Glutamatergic neuron (in vitro differentiated cells): ENCODE measurements around the gene CACNA1D. TPM values are rescaled to one million over a fixed set of nuclear protein-coding genes. Genes with fewer than 3 reads are reported as not detected.

Source experiments
- DNase-seq: peaks from one replicate; pipeline ENCODE4 v3.0.0; 2022
- H3K27ac Mint-ChIP-seq: one replicate; pipeline ENCODE4 v1.8.0; 2020; ENCODE audit warnings: mild to moderate bottlenecking, mixed read lengths, inconsistent platforms; ENCODE audit not compliant: unreplicated experiment
- H3K27me3 Mint-ChIP-seq: one replicate; pipeline ENCODE4 v1.8.0; 2020; ENCODE audit warnings: mild to moderate bottlenecking, moderate library complexity, mixed read lengths, inconsistent platforms; ENCODE audit not compliant: unreplicated experiment
- H3K36me3 Mint-ChIP-seq: one replicate; pipeline ENCODE4 v1.8.0; 2020; ENCODE audit warnings: mild to moderate bottlenecking, mixed read lengths, inconsistent platforms; ENCODE audit not compliant: unreplicated experiment
- H3K4me1 Mint-ChIP-seq: one replicate; pipeline ENCODE4 v1.8.0; 2020; ENCODE audit warnings: mild to moderate bottlenecking, low read depth, mixed read lengths, inconsistent platforms; ENCODE audit not compliant: unreplicated experiment
- H3K4me3 Mint-ChIP-seq: one replicate; pipeline ENCODE4 v1.8.0; 2020; ENCODE audit warnings: mild to moderate bottlenecking, mixed read lengths, inconsistent platforms; ENCODE audit not compliant: unreplicated experiment
- H3K9me3 Mint-ChIP-seq: one replicate; pipeline ENCODE4 v1.8.0; 2020; ENCODE audit warnings: mild to moderate bottlenecking, moderate library complexity, mixed read lengths, inconsistent platforms; ENCODE audit not compliant: unreplicated experiment
- CTCF ChIP-seq: fragments of 200-600 bp; sonication (generic); IDR thresholded peaks from one replicate; pipeline ENCODE4 v1.5.0; 2021; ENCODE audit not compliant: partially characterized antibody, unreplicated experiment
- total RNA-seq: library from RNA; stranded (reverse); fragmentation: NEBNext Ultra II Directional; extraction: Animal tissue kit (Norgen Biotek cat#: 25700); gene quantifications from one replicate; pipeline ENCODE4 v1.2.1, GENCODE V29; 2021; ENCODE audit not compliant: unreplicated experiment

The CACNA1D gene
- total RNA-seq, 1 donor from 2014 or later, result 5.0 TPM

GRCh38 chr3:53862241-53862640, 367.8 kb downstream of the CACNA1D start:
- no peak for DNase-seq
- TF ChIP-seq CTCF, result no peak
- no peaks in the 10 kb centered on the region for H3K9me3 Mint-ChIP-seq
- no peak overlapping the region for H3K4me3 Mint-ChIP-seq
- no peaks in the 10 kb centered on the region for H3K4me1 Mint-ChIP-seq
- H3K27ac Mint-ChIP-seq, result no peak overlapping the region
- H3K36me3 Mint-ChIP-seq, result no peaks in the 10 kb centered on the region
- H3K27me3 Mint-ChIP-seq, result no peaks in the 10 kb centered on the region

- Mint-ChIP-seq H3K36me3 (no peaks in the 10 kb centered on the region), H3K27me3 (no peaks in the 10 kb centered on the region), H3K27ac (no peak overlapping the region), H3K4me3 (no peak overlapping the region), H3K4me1 (no peaks in the 10 kb centered on the region), H3K9me3 (no peaks in the 10 kb centered on the region)
- no peak for TF ChIP-seq CTCF
- DNase-seq, result no peak
Observed at GRCh38 chr3:53863145-53863544, 368.7 kb downstream of the CACNA1D start.

Other genes with a start within 250 kb of the CACNA1D start
- 265 TPM for gene TKT, start 238.6 kb upstream of the CACNA1D start, total RNA-seq
- gene DCP1A, start 147.1 kb upstream of the CACNA1D start, total RNA-seq, result 41.6 TPM